Mucosa of stomach (tissue), 1 donor: ENCODE results near the gene FAM43B.

ENCODE experiments used
- H3K27me3 ChIP-seq: one replicate; pipeline ENCODE4 v1.7.0; 2013; ENCODE audit warnings: mild to moderate bottlenecking, low read length; ENCODE audit not compliant: control insufficient read depth, insufficient read depth
- H3K36me3 ChIP-seq: one replicate; pipeline ENCODE4 v1.7.0; 2013; ENCODE audit warnings: low read length; ENCODE audit not compliant: control insufficient read depth, insufficient read depth
- H3K4me1 ChIP-seq: one replicate; pipeline ENCODE4 v1.7.0; 2013; ENCODE audit warnings: mild to moderate bottlenecking, low read length; ENCODE audit not compliant: control insufficient read depth, insufficient read depth
- H3K4me3 ChIP-seq: one replicate; pipeline ENCODE4 v1.7.0; 2013; ENCODE audit warnings: low read length
- H3K9ac ChIP-seq: one replicate; pipeline ENCODE4 v1.7.0; 2013; ENCODE audit warnings: mild to moderate bottlenecking, low read length, moderate library complexity
- H3K9me3 ChIP-seq: one replicate; pipeline ENCODE4 v1.7.0; 2013; ENCODE audit warnings: mild to moderate bottlenecking, low read length, moderate library complexity; ENCODE audit not compliant: control insufficient read depth
- donor health status: Pancreatic carcinoma.

Gene FAM43B

DNA sequence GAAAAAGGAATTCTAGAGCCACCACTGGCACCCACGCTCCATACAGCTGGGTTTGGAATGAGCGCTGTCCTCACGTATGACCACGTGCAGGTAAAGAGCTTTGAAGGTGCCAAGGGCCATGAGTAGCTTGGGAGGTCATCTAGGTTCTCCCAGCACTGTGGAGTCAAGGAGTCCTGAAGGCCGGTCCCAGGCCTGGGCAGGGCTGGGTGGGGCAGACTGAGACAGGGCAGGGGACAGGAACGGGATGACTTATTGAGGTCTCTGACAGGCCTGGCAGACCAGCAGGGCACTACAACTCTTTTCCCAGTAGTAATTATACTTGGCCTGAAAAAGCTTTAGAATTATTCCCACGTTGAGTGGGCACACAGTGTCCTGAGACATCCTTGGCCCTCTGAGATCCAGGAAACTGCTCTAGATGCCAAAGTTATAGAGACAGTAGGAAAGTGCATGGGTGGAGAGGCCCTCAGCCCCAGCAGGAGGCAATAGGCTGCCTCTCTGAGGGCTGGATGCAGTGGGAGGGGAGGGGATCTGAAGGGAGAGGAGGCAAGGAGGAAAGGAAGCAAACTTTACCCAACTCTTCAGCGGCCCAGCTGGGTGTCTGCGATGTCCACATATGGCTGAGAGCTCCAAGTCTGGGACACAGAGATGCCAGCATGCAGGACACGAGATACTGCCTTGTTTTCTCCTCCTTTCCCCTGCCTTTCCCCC lies 34.7 kb downstream of the FAM43B start:
- H3K9ac ChIP-seq = no peak overlapping the region
- H3K4me3 ChIP-seq = no peak overlapping the region
- peaks cover 33% of the 10 kb centered on the region for H3K27me3 ChIP-seq
- peaks cover 11% of the 10 kb centered on the region for H3K4me1 ChIP-seq
- no peaks in the 10 kb centered on the region for H3K36me3 ChIP-seq
- no peaks in the 10 kb centered on the region for H3K9me3 ChIP-seq

- Histone ChIP-seq H3K9ac (no peak overlapping the region), H3K4me3 (no peak overlapping the region), H3K9me3 (no peaks in the 10 kb centered on the region), H3K27me3 (peaks cover 34% of the 10 kb centered on the region), H3K4me1 (peaks cover 11% of the 10 kb centered on the region), H3K36me3 (no peaks in the 10 kb centered on the region)
Observed at GRCh38 chr1:20587661-20588053, 35.3 kb downstream of the FAM43B start.

DNA sequence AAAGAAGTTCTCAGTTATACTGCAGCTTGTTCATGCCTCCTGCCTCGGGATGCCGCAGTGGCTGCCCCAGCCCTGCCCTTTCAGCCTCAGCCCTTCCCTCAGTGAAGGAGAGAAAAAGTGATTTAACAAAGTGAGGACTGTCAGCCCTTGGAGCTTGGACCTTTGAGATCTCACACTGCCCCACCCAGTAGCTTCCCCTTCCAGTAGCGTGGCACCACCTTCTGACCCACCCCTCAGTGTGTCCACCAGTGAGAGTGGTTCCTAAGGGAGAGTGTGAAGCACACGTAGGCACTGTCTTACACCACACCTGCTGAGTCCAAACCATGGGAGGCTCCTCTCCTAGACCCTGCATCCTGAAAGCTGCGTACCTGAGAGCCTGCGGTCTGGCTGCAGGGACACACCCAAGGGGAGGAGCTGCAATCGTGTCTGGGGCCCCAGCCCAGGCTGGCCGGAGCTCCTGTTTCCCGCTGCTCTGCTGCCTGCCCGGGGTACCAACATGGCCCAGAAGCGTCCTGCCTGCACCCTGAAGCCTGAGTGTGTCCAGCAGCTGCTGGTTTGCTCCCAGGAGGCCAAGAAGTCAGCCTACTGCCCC lies 36.4 kb downstream of the FAM43B start, which contains the start of gene CDA:
CDA (plus strand) TSS at position 464 of the 592 bp plus-strand sequence; CDS start at position 497, 33 bp downstream.
- peaks cover 11% of the 10 kb centered on the region for H3K4me1 ChIP-seq
- no peaks in the 10 kb centered on the region for H3K9me3 ChIP-seq
- H3K9ac ChIP-seq = no peak within 1 kb of the TSS
- H3K4me3 ChIP-seq = no peak within 1 kb of the TSS
- no peaks in the 10 kb centered on the region for H3K36me3 ChIP-seq
- peaks cover 45% of the 10 kb centered on the region for H3K27me3 ChIP-seq

GRCh38 chr1:20589331-20590278 lies 37.2 kb downstream of the FAM43B start:
- no peaks in the 10 kb centered on the region for H3K36me3 ChIP-seq
- H3K4me3 ChIP-seq = no peak overlapping the region
- peaks cover 11% of the 10 kb centered on the region for H3K4me1 ChIP-seq

DNA sequence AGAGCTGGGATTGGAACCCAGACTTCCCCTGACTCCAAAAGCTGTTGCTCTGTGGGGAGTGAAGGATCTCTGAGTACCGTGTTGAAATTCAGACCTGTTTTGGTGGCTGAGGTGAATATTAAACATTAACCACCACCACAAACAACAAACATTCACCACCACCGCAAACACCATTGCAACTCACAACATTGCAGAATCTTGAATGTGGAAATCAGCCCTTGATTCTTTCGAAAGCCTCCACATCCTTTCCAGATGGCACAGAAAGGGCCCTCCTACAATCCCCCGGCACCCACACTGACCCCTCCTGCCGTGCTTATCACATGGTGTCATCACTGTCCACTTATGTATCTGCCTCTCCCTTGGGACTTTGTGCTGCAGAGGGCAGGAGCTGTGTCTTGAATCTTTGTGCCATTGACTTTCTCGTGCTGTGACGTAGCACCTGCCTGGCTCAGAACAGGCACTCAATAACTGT lies 38.0 kb downstream of the FAM43B start:
- Histone ChIP-seq H3K4me3 (no peak overlapping the region), H3K9ac (no peak overlapping the region), H3K27me3 (peaks cover 52% of the 10 kb centered on the region), H3K4me1 (peaks cover 11% of the 10 kb centered on the region), H3K36me3 (no peaks in the 10 kb centered on the region), H3K9me3 (no peaks in the 10 kb centered on the region)

More at GRCh38 chr1:20589331-20590278, 37.2 kb downstream of the FAM43B start:
- H3K9me3 ChIP-seq = no peaks in the 10 kb centered on the region
- no peak overlapping the region for H3K9ac ChIP-seq
- H3K27me3 ChIP-seq = peaks cover 47% of the 10 kb centered on the region

- H3K4me1 ChIP-seq = peaks cover 4% of the 10 kb centered on the region
- H3K9me3 ChIP-seq = no peaks in the 10 kb centered on the region
- no peak overlapping the region for H3K4me3 ChIP-seq
- no peak overlapping the region for H3K9ac ChIP-seq
- no peaks in the 10 kb centered on the region for H3K36me3 ChIP-seq
- peaks cover 40% of the 10 kb centered on the region for H3K27me3 ChIP-seq
Observed at GRCh38 chr1:20593756-20594155, 41.4 kb downstream of the FAM43B start.

- H3K9ac ChIP-seq = no peak overlapping the region
- H3K9me3 ChIP-seq = no peaks in the 10 kb centered on the region
- H3K4me3 ChIP-seq = no peak overlapping the region
- H3K27me3 ChIP-seq = peaks cover 30% of the 10 kb centered on the region
- H3K36me3 ChIP-seq = no peaks in the 10 kb centered on the region
- H3K4me1 ChIP-seq = no peaks in the 10 kb centered on the region
Observed at GRCh38 chr1:20594746-20595145, 42.4 kb downstream of the FAM43B start.

- no peaks in the 10 kb centered on the region for H3K4me1 ChIP-seq
- no peak overlapping the region for H3K9ac ChIP-seq
- H3K4me3 ChIP-seq = no peak overlapping the region
- H3K36me3 ChIP-seq = no peaks in the 10 kb centered on the region
- no peaks in the 10 kb centered on the region for H3K9me3 ChIP-seq
- peaks cover 22% of the 10 kb centered on the region for H3K27me3 ChIP-seq
Observed at GRCh38 chr1:20596106-20596505, 43.7 kb downstream of the FAM43B start.

- Histone ChIP-seq H3K9me3 (no peaks in the 10 kb centered on the region), H3K4me1 (no peaks in the 10 kb centered on the region), H3K36me3 (no peaks in the 10 kb centered on the region), H3K27me3 (peaks cover 21% of the 10 kb centered on the region), H3K4me3 (no peak overlapping the region), H3K9ac (no peak overlapping the region)
Observed at GRCh38 chr1:20597650-20598049, 45.3 kb downstream of the FAM43B start.

DNA sequence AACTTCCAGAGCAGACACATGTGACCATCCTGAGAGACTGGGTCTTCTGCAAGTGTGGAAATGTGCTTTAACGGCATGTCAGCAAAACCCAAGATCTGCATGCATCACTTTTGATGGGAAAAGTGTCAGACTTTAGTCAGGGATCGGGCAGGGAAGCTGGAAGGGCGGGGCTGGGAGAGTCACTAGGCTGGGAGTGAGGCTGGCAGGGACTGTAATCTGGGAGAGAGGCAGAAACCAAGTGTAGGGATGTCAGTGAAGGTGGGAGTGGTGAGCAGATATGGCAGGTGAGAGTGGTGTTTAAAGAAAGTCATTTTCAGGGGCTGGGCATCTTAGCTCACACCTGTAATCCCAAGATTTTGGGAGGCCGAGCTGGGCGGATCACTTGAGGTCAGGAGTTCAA lies 47.8 kb downstream of the FAM43B start:
- H3K9ac ChIP-seq = no peak overlapping the region
- H3K36me3 ChIP-seq = no peaks in the 10 kb centered on the region
- H3K4me3 ChIP-seq = no peak overlapping the region
- no peaks in the 10 kb centered on the region for H3K4me1 ChIP-seq
- peaks cover 3% of the 10 kb centered on the region for H3K27me3 ChIP-seq
- no peaks in the 10 kb centered on the region for H3K9me3 ChIP-seq

DNA sequence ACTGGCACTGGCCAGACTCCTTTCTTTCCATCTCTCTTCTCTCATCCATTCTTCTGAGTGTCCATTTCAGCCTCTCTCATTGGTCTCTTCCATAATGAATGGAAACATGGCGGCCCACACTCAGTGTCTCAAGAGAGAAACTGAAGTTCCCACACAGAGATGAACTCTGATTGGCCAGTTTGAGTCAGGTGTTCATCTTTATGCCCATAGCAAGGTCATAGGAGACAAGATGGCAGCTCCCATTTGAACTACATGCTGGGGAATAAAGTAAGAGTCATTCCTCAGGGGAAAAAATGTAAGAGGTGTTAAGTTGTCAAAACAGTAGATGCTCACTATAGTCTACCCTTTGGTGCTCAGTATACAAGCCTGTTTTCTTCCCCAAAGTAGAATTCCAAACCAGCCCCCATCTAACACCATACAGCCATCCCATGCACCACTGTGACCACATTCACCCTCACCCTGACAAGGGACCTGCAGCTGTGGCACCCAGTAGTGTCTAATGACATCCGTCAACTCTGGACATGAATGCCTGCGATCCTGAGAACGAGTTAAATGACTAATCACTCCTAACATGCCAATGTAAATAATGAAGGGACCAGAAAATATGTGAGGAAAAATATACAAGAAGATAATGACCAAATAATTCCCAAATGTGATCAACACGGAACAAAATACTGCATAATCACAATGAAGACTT lies 48.9 kb downstream of the FAM43B start:
- Histone ChIP-seq H3K9ac (no peak overlapping the region), H3K4me1 (no peaks in the 10 kb centered on the region), H3K36me3 (no peaks in the 10 kb centered on the region), H3K9me3 (no peaks in the 10 kb centered on the region), H3K27me3 (peaks cover 3% of the 10 kb centered on the region), H3K4me3 (no peak overlapping the region)
